GM20431 (cell line): ENCODE measurements around the gene VAMP7.
"Not testable (repeated sequence)": the region's sequence is repeated elsewhere in the genome, so short reads cannot be mapped to it uniquely, and the experiment has no call there.

ENCODE experiments used
- in situ Hi-C: fragments of 300-500 bp; cut with MseI, MboI; formaldehyde crosslinking; loops from one replicate; pipeline ENCODE4 v1.15.0; 2020; ENCODE audit warnings: low sequenced_read_pairs; ENCODE audit not compliant: unreplicated experiment

Gene VAMP7

DNA sequence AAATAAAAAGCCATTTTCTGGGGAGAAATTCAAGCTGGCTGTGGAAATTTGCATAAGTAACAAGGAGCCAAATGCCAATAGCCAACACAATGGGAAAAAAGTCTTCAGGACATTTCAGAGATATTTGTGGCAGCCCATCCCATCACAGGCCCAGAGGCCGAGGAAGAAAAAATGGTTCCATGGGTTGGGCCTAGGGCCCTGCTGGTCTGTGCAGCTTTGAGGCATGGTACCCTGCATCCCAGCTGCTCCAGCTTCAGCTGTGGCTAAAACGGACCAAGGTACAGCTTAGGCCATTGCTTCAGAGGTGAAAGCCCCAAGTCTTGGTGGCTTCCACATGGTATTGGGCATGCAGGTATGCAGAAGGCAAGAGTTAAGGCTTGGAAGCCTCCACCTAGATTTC lies 102.2 kb downstream of the VAMP7 start:
- in situ Hi-C loops, result no loop called here

DNA sequence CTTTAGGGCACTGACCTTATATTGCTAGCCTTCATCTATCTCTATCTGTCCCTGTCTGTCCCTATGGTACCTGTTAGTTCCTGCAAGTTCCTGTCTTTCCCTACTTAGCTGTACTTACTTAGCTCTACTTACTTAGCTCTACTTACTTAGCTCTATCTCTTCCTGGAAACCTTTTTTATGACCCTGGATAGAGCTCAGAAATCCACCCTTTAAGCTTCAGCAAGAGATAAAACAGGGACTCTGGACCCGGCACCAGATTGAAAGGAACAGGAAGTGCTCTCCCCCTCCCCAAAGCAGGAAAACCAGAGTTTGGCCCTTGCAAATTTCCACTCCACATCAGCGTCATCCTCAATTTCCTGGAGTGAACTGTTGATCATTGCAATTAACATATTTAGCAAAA lies 104.1 kb downstream of the VAMP7 start:
- in situ Hi-C loops, result no loop called here

GRCh38 chrX:155986995-155987394 lies 105.8 kb downstream of the VAMP7 start:
- in situ Hi-C loops, result not testable (repeated sequence)

DNA sequence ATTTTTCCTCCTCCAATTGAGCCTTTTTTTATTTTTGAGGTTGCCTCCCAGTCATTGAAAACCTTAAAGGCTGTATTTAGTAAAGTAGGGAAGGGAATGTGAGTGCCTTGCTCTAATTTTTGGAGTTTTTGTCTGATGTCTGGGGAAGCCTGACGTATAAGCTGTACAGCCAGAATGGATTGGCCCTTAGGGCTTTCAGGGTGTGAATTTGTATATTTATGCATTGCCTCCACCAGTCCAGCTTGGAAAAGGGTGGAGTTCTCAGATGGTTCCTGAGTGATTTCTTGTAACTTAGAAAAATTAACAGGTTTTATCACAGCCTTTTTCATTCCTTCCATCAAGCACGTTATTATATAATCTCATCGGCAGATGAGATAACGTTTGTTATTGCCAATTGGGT lies 107.7 kb downstream of the VAMP7 start:
- in situ Hi-C loops, result no loop called here
